Stimulated activated CD8-positive, alpha-beta memory T cell treated with anti-CD3 and anti-CD28 coated beads, Interleukin-12 subunit alpha, Interleukin-12 subunit beta, amount 100 ng/mL, for 4 hours (primary cell): ENCODE measurements around the gene CERS6.
"Not testable (repeated sequence)": the region's sequence is repeated elsewhere in the genome, so short reads cannot be mapped to it uniquely, and the experiment has no call there.

Source experiments
- DNase-seq: peaks from one replicate; pipeline ENCODE4 v3.0.0-alpha.2; 2020; ENCODE audit warnings: low read depth

The CERS6 gene

DNA sequence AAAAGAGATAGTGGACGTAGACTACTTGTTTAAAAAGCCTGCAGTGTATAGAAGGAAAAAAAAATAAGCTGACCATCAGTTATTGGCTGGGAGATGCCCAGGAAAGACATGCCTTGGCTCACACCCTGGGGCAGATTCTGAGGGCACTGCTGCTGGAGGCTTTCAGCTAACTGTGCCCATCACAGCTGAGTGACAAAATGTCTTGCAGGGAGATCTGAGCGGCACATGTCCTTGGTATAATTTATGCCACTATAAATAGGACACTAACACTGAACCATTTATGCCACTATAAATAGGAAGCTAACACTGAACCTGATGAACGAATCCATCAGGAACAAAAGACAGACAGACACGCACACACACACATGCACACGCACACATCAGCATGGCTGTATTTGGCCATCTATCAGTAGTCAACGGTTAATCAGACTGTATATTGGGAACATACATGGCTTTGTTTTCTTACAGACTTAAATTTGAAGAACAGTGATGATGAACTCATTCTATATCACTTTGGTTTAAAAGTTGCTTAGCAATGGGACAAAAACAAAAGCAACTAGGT lies 278.2 kb downstream of the CERS6 start:
- no peak for DNase-seq

DNA sequence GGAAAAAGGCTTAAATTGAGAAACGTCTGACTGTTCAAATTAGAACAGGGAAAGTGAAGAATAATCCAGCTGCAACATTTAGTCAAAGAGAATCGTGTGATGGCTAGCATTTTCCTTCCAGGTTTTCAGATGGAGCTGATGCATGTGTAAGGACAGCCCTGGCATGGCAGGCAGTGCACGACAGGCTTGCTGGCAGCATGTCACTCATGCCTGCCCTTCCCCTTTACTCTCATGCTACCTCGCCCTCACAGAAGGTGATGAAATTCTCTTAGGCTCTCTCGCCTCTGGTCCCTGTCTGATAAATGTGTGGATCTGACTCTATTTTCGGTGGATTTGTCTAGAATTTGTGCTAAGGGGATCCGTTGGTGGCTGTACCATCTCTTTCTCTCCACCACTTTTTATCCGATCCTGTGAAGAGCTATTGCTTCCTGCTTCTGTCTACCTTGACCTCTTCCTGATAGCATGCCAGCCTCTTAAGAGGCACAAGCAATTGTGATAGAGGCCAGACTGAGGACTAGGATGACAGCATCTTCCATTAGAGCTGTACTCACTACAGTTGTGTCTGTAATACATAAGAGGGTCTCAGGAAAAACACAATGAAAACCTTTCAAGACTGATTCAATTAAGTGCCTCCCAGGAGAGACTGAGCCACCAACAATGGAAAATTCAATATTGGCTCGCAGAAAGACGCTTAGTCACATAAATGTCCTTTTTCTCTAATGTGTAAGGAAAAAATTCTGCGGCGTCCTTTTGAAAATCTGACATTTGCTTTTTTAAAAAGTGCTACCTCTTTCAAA lies 280.8 kb downstream of the CERS6 start:
- DNase-seq: no peak

DNA sequence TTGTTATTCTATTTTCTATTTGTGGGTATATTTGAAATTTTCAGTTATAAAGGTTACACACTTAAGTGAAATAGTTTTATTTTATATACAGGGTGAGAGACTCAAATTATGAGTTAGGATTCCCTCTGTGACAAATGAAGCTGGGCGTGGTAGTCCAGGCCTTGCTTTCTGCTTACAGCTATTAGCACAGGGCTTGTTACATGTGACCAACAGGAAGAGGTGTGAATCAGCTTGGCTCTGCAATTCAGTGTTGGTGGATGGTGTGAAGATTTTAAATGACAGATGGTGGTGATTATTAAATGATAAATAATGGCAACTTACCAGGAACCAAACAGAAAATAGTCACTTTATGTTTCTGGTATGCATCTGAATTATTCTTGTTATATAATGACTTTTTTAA lies 282.0 kb downstream of the CERS6 start:
- DNase-seq: no peak

DNA sequence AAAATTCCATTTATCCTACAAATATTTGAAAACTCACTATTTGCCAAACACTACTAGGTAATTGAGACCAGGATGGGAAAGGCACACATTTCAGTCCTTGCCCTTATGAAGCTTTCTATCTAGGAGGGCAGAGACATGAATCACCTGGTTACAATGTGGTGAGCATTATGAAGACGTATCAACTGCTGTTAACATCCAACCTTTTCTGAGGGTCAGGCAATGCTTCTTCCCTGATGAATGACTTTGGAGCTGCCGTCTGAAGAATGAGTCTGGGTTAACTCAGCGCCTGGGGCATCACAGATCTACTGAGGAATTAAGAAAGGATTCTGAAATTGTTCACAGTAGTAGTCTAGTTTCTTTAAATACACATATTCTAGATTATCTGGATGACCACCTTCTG lies 284.3 kb downstream of the CERS6 start:
- DNase-seq: no peak

DNA sequence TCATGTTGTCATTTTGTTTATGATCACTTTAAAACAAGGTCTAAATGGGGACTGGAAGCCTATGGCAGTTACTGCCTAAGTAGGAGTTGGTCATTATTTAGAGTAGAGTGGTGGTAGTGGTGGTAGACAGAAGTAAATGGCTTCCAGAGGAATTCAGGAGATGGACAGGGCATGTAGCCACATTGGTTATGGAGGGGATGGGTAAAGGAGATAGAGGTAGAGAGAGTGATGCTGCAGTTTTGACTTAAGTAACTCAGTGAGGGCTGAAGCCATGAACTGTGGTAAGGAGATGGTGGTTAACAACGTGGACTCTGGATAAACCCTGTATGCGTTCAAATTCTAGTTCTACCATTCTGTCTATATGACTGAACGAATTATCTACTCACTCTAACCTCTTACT lies 284.7 kb downstream of the CERS6 start:
- DNase-seq: no peak

DNA sequence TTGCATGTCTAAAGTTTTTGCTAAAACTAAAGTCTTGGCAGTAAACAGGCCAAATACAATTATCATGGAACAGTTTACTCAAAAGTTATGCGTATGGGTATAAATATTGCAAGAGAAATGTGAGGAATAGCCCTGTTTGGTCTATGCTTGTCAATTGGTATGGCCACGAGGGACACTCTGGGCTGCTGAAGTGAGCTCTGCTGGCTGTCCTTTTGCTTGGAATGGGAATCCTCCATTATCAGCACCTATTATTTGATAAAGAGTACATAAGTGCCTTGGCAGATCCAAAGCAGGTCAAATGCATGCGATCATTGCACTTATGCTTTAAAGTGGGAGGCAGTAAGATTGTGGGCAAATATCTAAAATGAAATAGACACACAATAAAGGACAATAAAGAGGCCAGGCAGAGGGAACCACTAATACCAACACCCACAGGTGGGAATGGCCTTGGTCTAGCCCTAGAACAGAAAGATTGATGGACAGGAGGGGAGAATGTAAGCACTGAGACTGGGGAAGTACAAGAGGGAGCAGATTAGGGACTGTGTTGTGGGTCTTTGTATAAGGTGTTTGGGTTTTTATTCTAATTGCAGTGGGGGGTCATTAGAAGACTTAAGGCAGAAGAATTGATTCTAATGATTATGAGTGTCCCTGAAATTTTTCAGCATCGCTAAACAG lies 286.3 kb downstream of the CERS6 start:
- no peak for DNase-seq

DNA sequence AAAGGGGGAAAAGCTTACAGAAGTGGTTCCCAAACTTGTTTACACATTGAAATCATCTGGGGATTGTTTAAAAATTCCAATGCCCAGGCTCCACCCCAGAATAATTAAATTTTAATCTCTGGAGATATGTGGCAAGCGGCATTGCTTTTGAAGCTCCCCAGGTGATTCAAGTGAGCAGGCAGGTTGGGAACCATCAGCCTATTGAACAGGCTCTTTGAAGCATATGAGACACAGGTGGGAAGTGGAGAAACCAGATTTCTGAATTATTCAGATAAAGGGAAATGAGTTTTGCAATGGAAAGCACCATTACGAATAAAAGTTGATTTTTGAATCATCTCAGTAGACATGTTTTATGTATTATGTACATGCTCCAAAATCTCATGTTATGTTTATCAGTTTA lies 288.8 kb downstream of the CERS6 start:
- no peak for DNase-seq

DNA sequence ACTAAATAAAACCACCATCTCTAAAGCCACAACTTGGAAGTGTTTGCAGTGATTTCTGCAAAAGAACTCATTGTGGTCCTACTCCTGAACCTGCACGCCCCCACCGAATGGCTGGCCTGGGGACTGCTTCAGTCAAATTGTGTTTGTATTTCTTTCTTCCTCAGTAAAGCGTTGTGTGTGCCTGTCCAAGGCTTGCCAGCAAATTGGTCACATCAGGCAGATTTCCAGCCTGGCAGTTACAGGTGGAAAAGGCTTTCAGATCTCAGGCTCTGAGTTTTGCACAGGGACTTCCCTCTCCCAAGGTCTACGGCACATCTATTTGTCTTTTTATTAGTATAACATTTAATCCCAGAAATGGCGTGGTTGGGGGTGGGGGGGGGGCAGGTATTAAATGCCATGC lies 292.4 kb downstream of the CERS6 start:
- no peak for DNase-seq

DNA sequence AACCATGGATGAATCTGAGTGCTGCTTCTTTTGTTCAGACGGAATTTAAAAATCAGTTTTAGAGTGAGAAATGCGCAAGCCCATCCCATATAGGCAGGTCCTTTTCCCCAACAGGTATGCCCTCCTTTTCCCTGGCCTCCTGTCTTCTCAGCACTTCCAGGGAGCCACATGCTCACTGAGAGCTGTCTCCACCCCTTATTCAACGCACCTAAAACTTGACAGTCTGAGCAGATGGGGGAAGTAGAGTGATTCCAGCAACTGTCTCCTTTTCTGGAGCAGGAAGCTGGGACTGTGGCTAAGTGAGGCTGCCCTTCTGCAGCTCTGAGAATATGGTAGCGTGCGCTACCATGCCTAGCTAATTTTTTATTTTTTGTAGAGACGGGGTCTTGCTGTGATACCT lies 293.2 kb downstream of the CERS6 start:
- DNase-seq: no peak

DNA sequence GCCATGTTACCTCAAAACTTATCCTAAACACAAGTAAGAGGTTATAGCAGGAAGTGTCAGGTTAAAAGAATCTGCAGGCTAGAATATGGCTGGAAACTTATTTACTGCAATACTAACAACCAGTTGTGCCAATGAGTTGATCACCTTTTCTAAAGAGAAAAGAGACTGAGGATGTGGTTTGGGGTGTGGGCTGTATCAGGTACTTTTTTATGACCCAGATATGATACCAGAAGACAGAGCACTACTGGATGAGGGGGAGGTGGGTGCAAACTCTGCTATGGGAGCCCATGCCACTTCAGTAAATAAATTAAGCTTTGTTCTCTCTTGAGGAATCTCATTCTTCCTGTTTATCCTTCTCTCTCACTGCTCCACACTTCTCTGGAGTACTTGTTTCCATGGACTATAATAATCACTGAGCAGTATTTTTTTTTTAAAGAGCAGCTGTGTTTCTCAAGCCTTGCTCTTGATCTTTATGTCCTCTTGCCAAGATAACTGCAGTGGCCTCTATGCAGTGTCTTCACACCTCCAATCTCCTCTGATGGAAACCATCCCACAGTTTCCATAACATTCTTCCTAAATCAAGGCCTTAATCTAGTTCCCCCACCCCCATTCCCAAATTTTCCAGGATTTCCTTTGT lies 295.1 kb downstream of the CERS6 start:
- no peak for DNase-seq

DNA sequence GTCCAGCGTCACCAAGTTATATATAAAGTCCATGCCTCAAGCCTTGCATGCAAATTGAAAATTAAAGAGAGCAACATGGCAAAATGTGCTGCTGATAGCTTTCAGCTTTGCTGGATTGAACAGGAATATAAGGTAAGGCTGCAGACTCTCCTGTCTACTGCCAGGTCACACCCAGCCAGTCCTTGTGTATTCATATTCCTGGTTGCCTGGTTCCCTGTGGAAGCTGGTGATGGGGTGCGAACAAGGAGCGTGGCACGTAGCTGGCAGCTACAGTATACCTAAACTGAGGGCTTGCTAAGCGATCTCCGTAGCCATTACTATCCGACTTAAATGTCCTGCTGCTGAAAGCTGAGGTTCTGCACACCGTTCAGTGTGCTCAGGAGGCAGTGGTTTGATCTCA lies 296.3 kb downstream of the CERS6 start:
- DNase-seq: no peak

DNA sequence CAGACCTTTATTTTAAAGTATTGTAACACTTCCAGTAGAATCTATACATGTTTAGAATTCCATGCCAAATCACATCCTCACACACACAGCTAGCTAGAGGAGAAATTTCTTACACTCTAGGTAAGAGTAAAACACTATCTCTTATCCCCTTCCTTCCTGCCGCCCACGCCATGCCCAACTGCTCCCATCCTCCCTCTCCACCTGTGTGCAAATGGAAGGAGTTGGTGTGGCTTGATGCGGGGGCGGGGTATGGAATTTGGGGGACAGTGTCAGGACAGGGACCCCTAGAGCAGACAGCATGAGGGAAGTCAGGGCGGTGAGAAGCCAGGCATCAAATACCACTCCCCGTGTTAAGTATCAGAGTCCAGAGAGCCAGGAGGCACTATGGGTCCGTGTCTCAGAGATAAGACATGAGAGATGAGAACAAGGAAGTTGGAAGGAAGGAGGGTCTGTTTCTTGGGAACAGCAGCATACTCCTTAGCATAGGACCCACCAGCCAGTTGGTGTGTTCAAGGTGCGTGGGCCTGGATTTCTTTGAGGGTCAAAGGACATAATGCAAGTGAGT lies 297.8 kb downstream of the CERS6 start:
- DNase-seq: no peak

DNA sequence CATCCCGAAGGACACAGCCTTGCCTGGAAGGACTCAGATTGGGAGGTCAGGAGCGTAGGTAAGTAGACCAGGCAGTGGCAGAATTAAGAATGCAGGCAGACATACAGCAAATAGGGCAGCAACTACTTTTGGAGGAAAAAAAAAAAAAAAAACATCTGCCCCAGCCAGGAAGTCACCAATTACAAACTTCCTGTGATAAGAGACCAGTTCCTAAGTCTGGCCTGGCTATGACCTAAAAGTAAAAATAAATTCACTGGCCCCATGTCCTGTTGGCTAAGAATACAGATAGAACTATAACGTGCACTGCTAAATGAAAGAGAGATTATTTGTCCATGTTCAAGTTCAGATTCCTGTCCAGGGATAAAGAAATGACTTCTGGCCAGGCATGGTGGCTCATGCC lies 301.2 kb downstream of the CERS6 start:
- DNase-seq: no peak

DNA sequence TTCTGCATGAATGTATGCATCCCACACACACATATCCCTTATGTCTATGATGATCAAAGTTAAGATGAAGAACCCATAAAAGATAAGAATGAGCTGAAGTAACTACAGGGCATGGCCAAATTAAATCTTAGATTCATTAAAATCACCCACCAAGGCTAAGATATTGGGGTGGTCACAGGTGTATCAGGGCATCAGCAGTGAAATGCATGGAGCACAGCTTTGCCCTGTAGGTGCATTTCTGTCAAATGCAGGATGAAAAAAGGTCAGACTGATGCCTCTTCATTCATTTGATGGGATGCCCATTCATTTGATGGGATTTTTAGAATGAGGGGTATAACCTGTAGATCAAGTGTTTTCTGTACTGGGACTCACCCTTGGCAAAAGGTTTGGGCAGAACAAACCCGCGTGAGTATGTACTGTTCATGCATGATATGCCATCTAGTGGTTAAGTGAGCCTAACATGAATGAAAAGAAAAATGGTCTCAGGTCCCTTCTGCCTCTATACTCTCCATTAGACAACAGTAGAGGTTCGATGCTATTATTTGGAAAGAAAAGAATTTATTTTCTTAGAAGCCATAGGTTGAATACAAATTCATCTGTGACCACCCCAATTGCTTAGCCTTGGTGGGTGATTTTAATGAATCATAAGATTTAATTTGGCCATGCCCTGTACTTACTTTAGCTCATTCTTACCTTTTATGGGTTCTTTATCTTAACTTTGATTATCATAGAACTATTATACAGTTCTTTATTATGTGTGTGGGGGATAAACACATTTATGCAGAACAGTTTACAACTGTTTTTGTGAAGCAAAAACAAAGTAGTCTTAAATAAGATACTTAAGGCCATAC lies 303.1 kb downstream of the CERS6 start:
- DNase-seq: no peak

DNA sequence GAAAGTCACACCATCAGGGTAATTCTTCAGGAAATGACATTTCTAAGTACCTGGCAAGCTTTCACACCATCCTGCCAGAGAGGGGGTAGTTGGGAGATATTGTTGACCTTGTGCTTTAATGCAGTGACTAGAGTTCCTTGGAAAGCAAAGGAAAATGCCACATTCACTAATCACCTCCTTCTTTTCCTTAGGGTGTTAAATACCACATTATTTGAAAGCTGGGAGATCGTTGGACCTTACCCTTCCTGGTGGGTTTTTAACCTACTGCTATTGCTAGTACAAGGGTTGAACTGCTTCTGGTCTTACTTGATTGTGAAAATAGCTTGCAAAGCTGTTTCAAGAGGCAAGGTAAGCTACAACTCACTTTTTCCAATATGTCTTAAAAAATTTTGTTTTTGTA lies 309.3 kb downstream of the CERS6 start:
- no peak for DNase-seq

DNA sequence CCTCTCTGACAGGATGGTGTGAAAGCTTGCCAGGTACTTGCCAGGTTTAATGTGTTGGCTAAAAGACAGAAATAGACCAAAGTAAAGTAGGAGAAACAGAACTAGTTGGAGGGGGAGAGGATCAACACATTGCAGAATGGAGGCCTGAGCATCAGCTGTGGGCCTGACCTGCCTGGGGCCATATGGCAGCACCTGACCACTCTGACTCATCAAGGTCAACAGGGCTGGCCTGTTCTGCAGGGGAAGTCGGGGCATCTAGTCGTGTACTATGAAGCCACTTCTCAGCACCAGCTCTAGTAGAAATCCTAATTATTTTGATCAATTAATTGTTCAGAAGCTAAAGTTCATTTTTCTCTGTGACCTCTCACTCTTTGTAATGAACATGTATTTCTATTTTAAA lies 310.5 kb downstream of the CERS6 start:
- no peak for DNase-seq

DNA sequence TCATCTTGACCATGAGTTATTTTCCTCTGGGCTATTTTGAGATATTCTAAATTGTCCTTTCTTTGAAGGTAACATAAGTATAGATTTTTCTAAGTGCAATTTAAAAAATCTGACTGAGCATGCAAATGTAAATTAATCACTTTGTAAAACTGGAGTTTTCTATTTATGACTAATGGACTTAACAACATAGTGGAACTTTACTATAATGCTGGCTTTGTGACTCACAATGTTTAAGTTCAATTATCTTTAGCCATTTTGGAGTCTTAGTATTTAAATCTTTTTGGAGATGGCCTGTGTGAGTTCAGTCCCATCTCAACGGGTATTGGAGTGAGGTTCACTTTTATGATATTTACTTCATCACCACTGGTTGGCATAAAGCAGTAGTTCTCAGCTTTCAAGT lies 311.2 kb downstream of the CERS6 start:
- DNase-seq: no peak

DNA sequence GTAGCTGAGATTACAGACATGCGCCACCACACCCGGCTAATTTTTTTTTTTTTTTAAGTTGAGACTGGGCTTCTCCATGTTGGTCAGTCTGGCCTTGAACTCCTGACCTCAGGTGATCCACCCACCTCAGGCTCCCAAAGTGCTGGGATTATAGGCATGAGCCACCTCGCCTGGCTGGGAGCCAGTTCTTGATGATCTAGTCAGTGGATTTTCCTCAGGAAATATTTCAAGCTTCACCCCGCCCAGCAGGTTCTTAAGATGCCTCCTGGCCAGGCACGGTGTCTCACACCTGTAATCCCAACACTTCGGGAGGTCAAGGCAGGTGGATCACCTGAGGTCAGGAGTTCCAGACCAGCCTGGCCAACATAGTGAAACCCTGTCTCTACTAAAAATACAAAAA lies 312.3 kb downstream of the CERS6 start:
- not testable (repeated sequence) for DNase-seq

DNA sequence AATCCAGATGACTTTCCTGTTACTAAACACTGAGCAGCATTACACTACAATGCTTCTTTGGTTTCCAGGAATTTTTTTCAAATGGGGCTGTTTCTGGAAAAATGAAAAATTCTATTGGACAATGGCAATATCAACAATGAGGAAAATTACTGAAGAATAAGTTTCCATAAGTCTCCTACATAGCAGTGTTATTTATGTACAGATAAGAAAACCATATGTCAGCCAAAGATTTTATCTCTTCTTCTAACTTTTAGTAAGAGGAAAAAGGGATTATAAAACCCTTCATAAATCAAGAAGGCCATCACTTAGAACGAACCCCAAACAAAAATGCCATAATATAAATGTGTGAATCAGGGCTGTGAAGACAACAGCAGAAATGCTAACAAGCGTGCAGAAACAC lies 314.7 kb downstream of the CERS6 start:
- no peak for DNase-seq

DNA sequence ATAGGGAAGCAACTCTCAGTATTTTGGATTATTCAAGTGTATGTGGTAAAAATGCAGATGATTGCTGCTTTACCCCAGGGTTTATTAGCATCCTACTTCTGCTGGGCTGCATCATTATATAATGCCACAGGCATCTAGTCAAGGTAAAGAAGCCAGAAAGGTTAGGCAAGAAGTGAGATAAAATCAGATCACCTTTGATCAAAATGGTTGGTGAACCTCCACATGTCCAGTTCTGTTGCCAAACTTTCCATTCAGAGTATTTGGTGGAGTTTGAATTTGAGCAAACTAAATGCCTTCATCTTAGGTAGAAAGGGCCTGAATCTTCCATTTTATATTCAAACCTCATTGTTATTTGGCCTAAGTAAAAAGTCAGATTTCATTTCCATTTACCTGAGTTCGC lies 316.6 kb downstream of the CERS6 start:
- DNase-seq: no peak

DNA sequence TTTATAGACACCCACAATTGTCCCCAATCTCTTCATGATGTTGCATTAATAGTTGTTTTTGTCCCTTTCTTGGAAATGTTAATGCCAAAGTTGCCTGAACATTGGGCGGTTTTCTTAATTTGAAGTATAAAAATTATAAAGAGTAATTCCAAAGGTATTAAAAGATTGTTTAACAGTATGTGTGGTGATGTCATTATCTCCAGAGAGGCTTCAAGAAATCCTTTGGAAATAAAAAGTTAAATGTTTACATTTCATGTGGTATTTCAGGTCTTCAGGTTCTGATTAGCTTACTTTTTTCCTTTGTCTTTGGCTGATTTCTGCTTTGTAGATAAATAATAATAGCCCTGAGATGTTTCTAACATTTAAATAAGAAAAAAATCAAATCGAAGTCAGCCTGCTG lies 317.1 kb downstream of the CERS6 start:
- DNase-seq: no peak
